ENCODE measurements around the gene ZNF654. TPM values are rescaled to one million over a fixed set of nuclear protein-coding genes. Genes with fewer than 3 reads are reported as not detected.

Gene ZNF654
- total and polyA plus RNA-seq, 10 of the 15 experiments (the other 5 are each of a cell fraction or from before 2014, with no cell fraction given) = 2.7 to 14.2 (median 10.0) TPM

GRCh38 chr3:88036221-88036620 lies 22.8 kb upstream of the ZNF654 start:
- WGBS (ENCODE audit: insufficient coverage, insufficient replicate concordance, low lambda C conversion rate, missing lambda C conversion rate) = 80% methylated on average over 5 of the region's 5 CpGs
- RAD21 ChIA-PET (ENCODE audit: unreplicated experiment) = no interaction called here
- Histone ChIP-seq H3K4me1 (ENCODE audit: control insufficient read depth, insufficient read depth, low read length) (no peaks in the 10 kb centered on the region), H3K9me3 (replicated peaks; ENCODE audit: control insufficient read depth, insufficient read depth, low read length) (no peaks in the 10 kb centered on the region; the same call in 2 of the 3 replicates), H3K27ac (ENCODE audit: control insufficient read depth, insufficient read depth) (no peak overlapping the region), H3K36me3 (ENCODE audit: control insufficient read depth in 2 of 2, insufficient read depth in 2 of 2, low read length in 1 of 2) (no peaks in the 10 kb centered on the region), H3K4me3 (no peak overlapping the region), H3K27me3 (replicated peaks in 1 of 2; ENCODE audit: control insufficient read depth in 2 of 2, insufficient read depth in 2 of 2, low read length in 1 of 2) (no peaks in the 10 kb centered on the region), H3K79me2 (ENCODE audit: control insufficient read depth, insufficient read depth, low read length) (no peaks in the 10 kb centered on the region), H4K20me1 (ENCODE audit: control insufficient read depth, insufficient read depth) (no peaks in the 10 kb centered on the region), H3K4me2 (ENCODE audit: control insufficient read depth, insufficient read depth) (no peak overlapping the region), H2AFZ (ENCODE audit: control insufficient read depth, low read depth, low read length) (no peak overlapping the region), H3K9ac (ENCODE audit: control insufficient read depth, insufficient read depth, low read length) (no peak overlapping the region)
- SMC1A ChIA-PET (ENCODE audit: uncharacterized antibody, unreplicated experiment) = no interaction called here
- ATAC-seq = no peak
- in situ Hi-C loops (cut with MboI) = no loop called here
- no TSS peak for BruUV-seq (replicated peaks)
- intact Hi-C loops (cut with micrococcal nuclease; ENCODE audit: unreplicated experiment) = no loop called here
- CTCF ChIA-PET = interaction anchor here (0.9 kb wide), 1 partner anchor 76 kb away, joined by 3 read pairs; no protein-coding TSS in a partner anchor
- POLR2A ChIA-PET = no interaction called here
- TF ChIP-seq BCL11A (IDR thresholded peaks at IDR 0.05; ENCODE audit: low read depth, low read length) = no peak
- TF ChIP-seq TAF1 (IDR thresholded peaks at IDR 0.05; ENCODE audit: borderline replicate concordance, low read depth, low read length) = no peak
- TF ChIP-seq BCLAF1 (IDR thresholded peaks at IDR 0.05) = no peak
- TF ChIP-seq CHD2 (IDR thresholded peaks at IDR 0.05; ENCODE audit: borderline replicate concordance, low read depth, low read length) = no peak
- no peak for TF ChIP-seq RB1 (IDR thresholded peaks at IDR 0.05; ENCODE audit: borderline replicate concordance)
- TF ChIP-seq ZNF687 (IDR thresholded peaks at IDR 0.05) = no peak
- TF ChIP-seq SIN3A (IDR thresholded peaks at IDR 0.05; ENCODE audit: low read depth, low read length) = no peak
- TF ChIP-seq IRF4 (IDR thresholded peaks at IDR 0.05; ENCODE audit: low read depth, low read length) = no peak
- no peak for TF ChIP-seq SMARCA5 (IDR thresholded peaks at IDR 0.05)
- TF ChIP-seq ZNF622 (IDR thresholded peaks at IDR 0.05) = no peak
- TF ChIP-seq POU2F2 (IDR thresholded peaks at IDR 0.05; ENCODE audit: borderline replicate concordance, low read depth, low read length) = no peak
- no peak for TF ChIP-seq ZZZ3 (IDR thresholded peaks at IDR 0.05; ENCODE audit: control insufficient read depth, insufficient read length, low read depth)
- TF ChIP-seq CEBPB (IDR thresholded peaks at IDR 0.05; ENCODE audit: borderline replicate concordance in 1 of 2, low read depth in 2 of 2, low read length in 2 of 2) = no peak
- TF ChIP-seq WRNIP1 (IDR thresholded peaks at IDR 0.05; ENCODE audit: borderline replicate concordance, low read depth, low read length) = no peak
- no peak for TF ChIP-seq EED (IDR thresholded peaks at IDR 0.05; ENCODE audit: low read depth)
- no peak for TF ChIP-seq DPF2 (IDR thresholded peaks at IDR 0.05)
- TF ChIP-seq RCOR1 (conservative IDR thresholded peaks at IDR 0.05; ENCODE audit: low read depth, low read length) = no peak
- TF ChIP-seq NRF1 (conservative IDR thresholded peaks at IDR 0.05; ENCODE audit: low read depth, low read length) = no peak
- no peak for TF ChIP-seq ZNF24 (IDR thresholded peaks at IDR 0.05)
- DNase-seq (ENCODE audit: low read depth, low spot score) = no peak
- FAIRE-seq = no peak
